ENCODE measurements around the gene KCNJ9.

The KCNJ9 gene

GRCh38 chr1:160115545-160116282 lies 34.4 kb downstream of the KCNJ9 start, which contains the start of gene ATP1A2:
ATP1A2 (plus strand) TSS chr1:160115759; CDS start chr1:160115862, 103 bp downstream.
- H3K9me3 ChIP-seq (ENCODE audit: control insufficient read depth, low read length): no peaks in the 10 kb centered on the region
- H3K4me1 ChIP-seq (ENCODE audit: control insufficient read depth, insufficient read depth, low read length): no peaks in the 10 kb centered on the region
- peaks cover 27% of the 10 kb centered on the region for H3K27me3 ChIP-seq (ENCODE audit: control insufficient read depth, insufficient read depth, low read length)
- H3K36me3 ChIP-seq (ENCODE audit: control insufficient read depth, insufficient read depth, low read length): no peaks in the 10 kb centered on the region
- H3K9ac ChIP-seq (ENCODE audit: low read length): no peak within 1 kb of the TSS
- no peak within 1 kb of the TSS for H3K4me3 ChIP-seq (ENCODE audit: low read length)

- H3K9ac ChIP-seq (ENCODE audit: low read length): no peak overlapping the region
- no peaks in the 10 kb centered on the region for H3K36me3 ChIP-seq (ENCODE audit: control insufficient read depth, insufficient read depth, low read length)
- H3K4me3 ChIP-seq (ENCODE audit: low read length): no peak overlapping the region
Measured at GRCh38 chr1:160116283-160117147, 35.2 kb downstream of the KCNJ9 start.

GRCh38 chr1:160117300-160117699 lies 36.0 kb downstream of the KCNJ9 start:
- no peaks in the 10 kb centered on the region for H3K4me1 ChIP-seq (ENCODE audit: control insufficient read depth, insufficient read depth, low read length)
- peaks cover 27% of the 10 kb centered on the region for H3K27me3 ChIP-seq (ENCODE audit: control insufficient read depth, insufficient read depth, low read length)
- H3K9me3 ChIP-seq (ENCODE audit: control insufficient read depth, low read length): no peaks in the 10 kb centered on the region
- H3K36me3 ChIP-seq (ENCODE audit: control insufficient read depth, insufficient read depth, low read length): no peaks in the 10 kb centered on the region
- no peak overlapping the region for H3K4me3 ChIP-seq (ENCODE audit: low read length)
- H3K9ac ChIP-seq (ENCODE audit: low read length): no peak overlapping the region

More at GRCh38 chr1:160116283-160117147, 35.2 kb downstream of the KCNJ9 start:
- no peaks in the 10 kb centered on the region for H3K9me3 ChIP-seq (ENCODE audit: control insufficient read depth, low read length)
- no peaks in the 10 kb centered on the region for H3K4me1 ChIP-seq (ENCODE audit: control insufficient read depth, insufficient read depth, low read length)
- H3K27me3 ChIP-seq (ENCODE audit: control insufficient read depth, insufficient read depth, low read length): peaks cover 27% of the 10 kb centered on the region

- no peak overlapping the region for H3K4me3 ChIP-seq (ENCODE audit: low read length)
- no peaks in the 10 kb centered on the region for H3K4me1 ChIP-seq (ENCODE audit: control insufficient read depth, insufficient read depth, low read length)
- no peaks in the 10 kb centered on the region for H3K36me3 ChIP-seq (ENCODE audit: control insufficient read depth, insufficient read depth, low read length)
- peaks cover 27% of the 10 kb centered on the region for H3K27me3 ChIP-seq (ENCODE audit: control insufficient read depth, insufficient read depth, low read length)
- H3K9me3 ChIP-seq (ENCODE audit: control insufficient read depth, low read length): no peaks in the 10 kb centered on the region
- H3K9ac ChIP-seq (ENCODE audit: low read length): no peak overlapping the region
Measured at GRCh38 chr1:160117709-160118183, 36.4 kb downstream of the KCNJ9 start.

GRCh38 chr1:160118928-160119327 lies 37.6 kb downstream of the KCNJ9 start:
- H3K9me3 ChIP-seq (ENCODE audit: control insufficient read depth, low read length): no peaks in the 10 kb centered on the region
- H3K9ac ChIP-seq (ENCODE audit: low read length): no peak overlapping the region
- H3K4me1 ChIP-seq (ENCODE audit: control insufficient read depth, insufficient read depth, low read length): no peaks in the 10 kb centered on the region
- H3K27me3 ChIP-seq (ENCODE audit: control insufficient read depth, insufficient read depth, low read length): peaks cover 27% of the 10 kb centered on the region
- H3K4me3 ChIP-seq (ENCODE audit: low read length): no peak overlapping the region
- H3K36me3 ChIP-seq (ENCODE audit: control insufficient read depth, insufficient read depth, low read length): no peaks in the 10 kb centered on the region

GRCh38 chr1:160120797-160121196 lies 39.5 kb downstream of the KCNJ9 start:
- H3K9me3 ChIP-seq (ENCODE audit: control insufficient read depth, low read length): no peaks in the 10 kb centered on the region
- H3K4me1 ChIP-seq (ENCODE audit: control insufficient read depth, insufficient read depth, low read length): no peaks in the 10 kb centered on the region
- H3K9ac ChIP-seq (ENCODE audit: low read length): no peak overlapping the region
- peaks cover 11% of the 10 kb centered on the region for H3K27me3 ChIP-seq (ENCODE audit: control insufficient read depth, insufficient read depth, low read length)
- H3K36me3 ChIP-seq (ENCODE audit: control insufficient read depth, insufficient read depth, low read length): no peaks in the 10 kb centered on the region
- H3K4me3 ChIP-seq (ENCODE audit: low read length): no peak overlapping the region

- H3K4me3 ChIP-seq (ENCODE audit: low read length): no peak overlapping the region
- H3K4me1 ChIP-seq (ENCODE audit: control insufficient read depth, insufficient read depth, low read length): no peaks in the 10 kb centered on the region
- H3K36me3 ChIP-seq (ENCODE audit: control insufficient read depth, insufficient read depth, low read length): no peaks in the 10 kb centered on the region
- H3K27me3 ChIP-seq (ENCODE audit: control insufficient read depth, insufficient read depth, low read length): peaks cover 7% of the 10 kb centered on the region
- H3K9ac ChIP-seq (ENCODE audit: low read length): no peak overlapping the region
- H3K9me3 ChIP-seq (ENCODE audit: control insufficient read depth, low read length): no peaks in the 10 kb centered on the region
Measured at GRCh38 chr1:160121388-160121787, 40.0 kb downstream of the KCNJ9 start.

- no peaks in the 10 kb centered on the region for H3K9me3 ChIP-seq (ENCODE audit: control insufficient read depth, low read length)
- H3K4me3 ChIP-seq (ENCODE audit: low read length): no peak overlapping the region
- H3K9ac ChIP-seq (ENCODE audit: low read length): no peak overlapping the region
- no peaks in the 10 kb centered on the region for H3K36me3 ChIP-seq (ENCODE audit: control insufficient read depth, insufficient read depth, low read length)
- no peaks in the 10 kb centered on the region for H3K4me1 ChIP-seq (ENCODE audit: control insufficient read depth, insufficient read depth, low read length)
- H3K27me3 ChIP-seq (ENCODE audit: control insufficient read depth, insufficient read depth, low read length): peaks cover 3% of the 10 kb centered on the region
Measured at GRCh38 chr1:160122978-160123495, 41.7 kb downstream of the KCNJ9 start.

- H3K4me3 ChIP-seq (ENCODE audit: low read length): no peak overlapping the region
- peaks cover 3% of the 10 kb centered on the region for H3K27me3 ChIP-seq (ENCODE audit: control insufficient read depth, insufficient read depth, low read length)
- no peaks in the 10 kb centered on the region for H3K9me3 ChIP-seq (ENCODE audit: control insufficient read depth, low read length)
- H3K4me1 ChIP-seq (ENCODE audit: control insufficient read depth, insufficient read depth, low read length): no peaks in the 10 kb centered on the region
- no peaks in the 10 kb centered on the region for H3K36me3 ChIP-seq (ENCODE audit: control insufficient read depth, insufficient read depth, low read length)
- H3K9ac ChIP-seq (ENCODE audit: low read length): no peak overlapping the region
Measured at GRCh38 chr1:160123726-160124125, 42.4 kb downstream of the KCNJ9 start.

GRCh38 chr1:160124705-160125478 lies 43.6 kb downstream of the KCNJ9 start:
- H3K27me3 ChIP-seq (ENCODE audit: control insufficient read depth, insufficient read depth, low read length): peaks cover 2% of the 10 kb centered on the region
- no peak overlapping the region for H3K9ac ChIP-seq (ENCODE audit: low read length)
- H3K36me3 ChIP-seq (ENCODE audit: control insufficient read depth, insufficient read depth, low read length): no peaks in the 10 kb centered on the region
- no peaks in the 10 kb centered on the region for H3K4me1 ChIP-seq (ENCODE audit: control insufficient read depth, insufficient read depth, low read length)
- no peak overlapping the region for H3K4me3 ChIP-seq (ENCODE audit: low read length)
- no peaks in the 10 kb centered on the region for H3K9me3 ChIP-seq (ENCODE audit: control insufficient read depth, low read length)

GRCh38 chr1:160125746-160126145 lies 44.4 kb downstream of the KCNJ9 start:
- H3K9me3 ChIP-seq (ENCODE audit: control insufficient read depth, low read length): no peaks in the 10 kb centered on the region
- no peak overlapping the region for H3K9ac ChIP-seq (ENCODE audit: low read length)
- no peaks in the 10 kb centered on the region for H3K36me3 ChIP-seq (ENCODE audit: control insufficient read depth, insufficient read depth, low read length)
- H3K4me3 ChIP-seq (ENCODE audit: low read length): no peak overlapping the region
- peaks cover 8% of the 10 kb centered on the region for H3K27me3 ChIP-seq (ENCODE audit: control insufficient read depth, insufficient read depth, low read length)
- H3K4me1 ChIP-seq (ENCODE audit: control insufficient read depth, insufficient read depth, low read length): no peaks in the 10 kb centered on the region

All from mucosa of stomach (tissue), 1 donor.